Right forelimb (tissue), 1 donor: ENCODE results near the gene DEGS2.
A peak's percentile ranks its signal among the peaks of the same experiment; 100 is the strongest.

Source experiments
- DNase-seq: peaks from one replicate; pipeline ENCODE4 v3.0.0-alpha.2; 2018

The DEGS2 gene

GRCh38 chr14:100109594-100109955, 49.9 kb downstream of the DEGS2 start:
- DNase-seq, result peak; percentile 4

GRCh38 chr14:100108840-100109593, 50.4 kb downstream of the DEGS2 start:
- peak; percentile 29 for DNase-seq

GRCh38 chr14:100108042-100108825, 51.2 kb downstream of the DEGS2 start:
- peak; percentile 89 for DNase-seq

- DNase-seq, result peak; percentile 24
Measured at GRCh38 chr14:100107236-100107635, 52.2 kb downstream of the DEGS2 start.

- peak; percentile 30 for DNase-seq
Measured at GRCh38 chr14:100106250-100107112, 53.0 kb downstream of the DEGS2 start.

- DNase-seq, result peak; percentile 41
Measured at GRCh38 chr14:100105357-100106169, 53.9 kb downstream of the DEGS2 start.

GRCh38 chr14:100104523-100105300, 54.7 kb downstream of the DEGS2 start:
- no peak for DNase-seq

- DNase-seq, result no peak
Measured at GRCh38 chr14:100104006-100104352, 55.5 kb downstream of the DEGS2 start.

GRCh38 chr14:100103250-100104005, 56.0 kb downstream of the DEGS2 start:
- no peak for DNase-seq

- DNase-seq, result no peak
Measured at GRCh38 chr14:100102156-100102785, 57.2 kb downstream of the DEGS2 start.

- DNase-seq, result peak; percentile 34
Measured at GRCh38 chr14:100100032-100100703, 59.3 kb downstream of the DEGS2 start.

GRCh38 chr14:100098171-100098570, 61.3 kb downstream of the DEGS2 start:
- DNase-seq, result peak; percentile 17

- DNase-seq, result peak; percentile 15
Measured at GRCh38 chr14:100096656-100097055, 62.8 kb downstream of the DEGS2 start.
